ENCODE measurements around the gene PAX8.
"Not testable (repeated sequence)": the region's sequence is repeated elsewhere in the genome, so short reads cannot be mapped to it uniquely, and the experiment has no call there.

DNA sequence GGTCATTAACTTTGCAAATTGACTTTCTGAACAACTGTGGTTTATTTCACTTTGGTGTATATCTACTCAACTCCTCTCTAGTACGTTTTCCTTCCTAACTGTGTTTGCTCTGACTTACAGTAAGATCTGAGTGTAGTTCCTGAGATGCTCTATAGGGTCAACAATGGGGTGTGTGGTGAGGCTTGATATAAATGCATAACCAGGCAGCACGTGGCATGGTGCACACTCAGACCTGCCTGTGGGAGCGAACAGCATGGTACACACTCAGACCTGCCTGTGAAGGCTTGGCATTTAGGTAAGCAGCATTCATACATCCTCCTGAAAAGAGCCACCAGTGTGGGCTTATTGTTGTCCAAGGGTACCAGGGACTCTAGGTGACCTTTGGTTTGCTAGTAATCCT, 32.5 kb upstream of the PAX8 start:
- TF ChIP-seq, protein P1, sequence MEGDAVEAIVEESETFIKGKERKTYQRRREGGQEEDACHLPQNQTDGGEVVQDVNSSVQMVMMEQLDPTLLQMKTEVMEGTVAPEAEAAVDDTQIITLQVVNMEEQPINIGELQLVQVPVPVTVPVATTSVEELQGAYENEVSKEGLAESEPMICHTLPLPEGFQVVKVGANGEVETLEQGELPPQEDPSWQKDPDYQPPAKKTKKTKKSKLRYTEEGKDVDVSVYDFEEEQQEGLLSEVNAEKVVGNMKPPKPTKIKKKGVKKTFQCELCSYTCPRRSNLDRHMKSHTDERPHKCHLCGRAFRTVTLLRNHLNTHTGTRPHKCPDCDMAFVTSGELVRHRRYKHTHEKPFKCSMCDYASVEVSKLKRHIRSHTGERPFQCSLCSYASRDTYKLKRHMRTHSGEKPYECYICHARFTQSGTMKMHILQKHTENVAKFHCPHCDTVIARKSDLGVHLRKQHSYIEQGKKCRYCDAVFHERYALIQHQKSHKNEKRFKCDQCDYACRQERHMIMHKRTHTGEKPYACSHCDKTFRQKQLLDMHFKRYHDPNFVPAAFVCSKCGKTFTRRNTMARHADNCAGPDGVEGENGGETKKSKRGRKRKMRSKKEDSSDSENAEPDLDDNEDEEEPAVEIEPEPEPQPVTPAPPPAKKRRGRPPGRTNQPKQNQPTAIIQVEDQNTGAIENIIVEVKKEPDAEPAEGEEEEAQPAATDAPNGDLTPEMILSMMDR (IDR thresholded peaks at IDR 0.05): not testable (repeated sequence)
- TF ChIP-seq EZH2 (IDR thresholded peaks at IDR 0.05; ENCODE audit: borderline replicate concordance, insufficient read depth, low read depth, low read length, poor library complexity, severe bottlenecking): not testable (repeated sequence)
